CD4-positive, alpha-beta T cell (primary cell): ENCODE results near the gene IFT25. TPM values are rescaled to one million over a fixed set of nuclear protein-coding genes. Genes with fewer than 3 reads are reported as not detected.
"Not testable (repeated sequence)": the region's sequence is repeated elsewhere in the genome, so short reads cannot be mapped to it uniquely, and the experiment has no call there.

Source experiments
- ATAC-seq: fragments of 200-7000 bp; cut with Tn5 transposase; one replicate; pipeline ENCODE4 v1.10.0; 2022; ENCODE audit warnings: mild to moderate bottlenecking; ENCODE audit not compliant: poor library complexity
- CTCF ChIA-PET: fragments of 350-600 bp; sonication (Branson Sonifier 250); formaldehyde crosslinking; loops from one replicate; lab custom pipeline; 2021; ENCODE audit warnings: antibody characterized with exemption, inconsistent platforms; lab: Charles Lee
- POLR2A ChIA-PET: fragments of 350-600 bp; sonication (Branson Sonifier 250); formaldehyde crosslinking; loops from one replicate; lab custom pipeline; 2021; ENCODE audit warnings: antibody characterized with exemption, inconsistent platforms; lab: Charles Lee
- DNase-seq, 14 experiments: peaks; one replicate each; pipeline ENCODE4 v3.0.0-alpha.2; 2013 to 2020; ENCODE audit warnings: mixed read lengths in 2 of 14
- H3K27ac ChIP-seq, 2 donors: one replicate each; pipeline versions ENCODE4 v1.5.1 to v1.7.0; 2013; ENCODE audit warnings: low read length in 2 of 2, low read depth in 1 of 2, mild to moderate bottlenecking in 1 of 2
- H3K27me3 ChIP-seq, 2 experiments: 1 replicate in 1 of 2; 2 replicates in 1 of 2; pipeline versions ENCODE4 v1.6.1 to v1.7.0; 2013; ENCODE audit warnings: low read length in 2 of 2, control low read depth in 1 of 2, mild to moderate bottlenecking in 1 of 2, moderate library complexity in 1 of 2; ENCODE audit not compliant: insufficient read depth in 2 of 2, control insufficient read depth in 1 of 2
- H3K36me3 ChIP-seq: one replicate; pipeline ENCODE4 v1.6.1; 2013; ENCODE audit warnings: low read length, control low read depth; ENCODE audit not compliant: insufficient read depth
- H3K4me1 ChIP-seq: one replicate; pipeline ENCODE4 v1.6.1; 2013; ENCODE audit warnings: low read length, control low read depth; ENCODE audit not compliant: insufficient read depth
- H3K4me3 ChIP-seq: one replicate; pipeline ENCODE4 v1.5.1; 2013; ENCODE audit warnings: mild to moderate bottlenecking, low read length, moderate library complexity
- H3K9me3 ChIP-seq, 2 experiments: 1 replicate in 1 of 2; 2 replicates in 1 of 2; pipeline versions ENCODE4 v1.6.1 to v1.7.0; 2013; ENCODE audit warnings: low read length in 2 of 2, mild to moderate bottlenecking in 2 of 2, control low read depth in 1 of 2, moderate library complexity in 1 of 2; ENCODE audit not compliant: control insufficient read depth in 1 of 2, insufficient read depth in 1 of 2
- H3K27ac Mint-ChIP-seq: one replicate; pipeline ENCODE4 v1.8.0; 2020; ENCODE audit warnings: mixed read lengths
- H3K27me3 Mint-ChIP-seq: one replicate; pipeline ENCODE4 v1.8.0; 2021; ENCODE audit warnings: mixed read lengths
- H3K36me3 Mint-ChIP-seq: one replicate; pipeline ENCODE4 v1.8.0; 2021; ENCODE audit warnings: low read depth, mixed read lengths
- H3K4me1 Mint-ChIP-seq: one replicate; pipeline ENCODE4 v1.8.0; 2021; ENCODE audit warnings: low read depth, mixed read lengths
- H3K4me3 Mint-ChIP-seq: one replicate; pipeline ENCODE4 v1.8.0; 2020; ENCODE audit warnings: mild to moderate bottlenecking, mixed read lengths
- H3K9me3 Mint-ChIP-seq: one replicate; pipeline ENCODE4 v1.8.0; 2020; ENCODE audit warnings: mixed read lengths
- CTCF ChIP-seq: fragments of 200-600 bp; IDR thresholded peaks from one replicate; pipeline ENCODE4 v1.8.0; 2022; ENCODE audit warnings: antibody characterized with exemption, mild to moderate bottlenecking
- intact Hi-C, 2 experiments: fragments of 100-400 bp; cut with DNase I in 1 of 2; cut with micrococcal nuclease in 1 of 2; formaldehyde crosslinking; loops; one replicate each; pipeline versions ENCODE4 v1.15.1 to v1.9.0; 2023 to 2025; cut with DNase I, micrococcal nuclease
- total RNA-seq, 174 experiments: library from RNA in 2 of 174; stranded (reverse) in 2 of 174; gene quantifications; one replicate each; pipeline ENCODE4 v1.2.3 and lab custom pipeline; 2021 to 2026

Gene IFT25
- total RNA-seq, 2 experiments from 2014 or later: 12.7 to 13.9 TPM

- Mint-ChIP-seq H3K27ac (peak within 1 kb of the TSS; percentile 93), H3K9me3 (no peaks in the 10 kb centered on the region), H3K27me3 (no peaks in the 10 kb centered on the region), H3K36me3 (peaks cover 41% of the 10 kb centered on the region), H3K4me3 (peak within 1 kb of the TSS; percentile 94), H3K4me1 (peaks cover 44% of the 10 kb centered on the region)
- no peak for TF ChIP-seq CTCF
- intact Hi-C loops: loop anchor here (1.0 to 5.0 kb wide), 8 partner anchors 51 to 1328 kb away; partner anchors contain the start of genes LRRC42 (in 2 of the 2), NDC1 (in 1 of the 2), PARS2 (in 1 of the 2) and SSBP3 (in 1 of the 2)
- Histone ChIP-seq H3K4me3 (peak within 1 kb of the TSS; percentile 98), H3K9me3 (no peaks in the 10 kb centered on the region), H3K27me3 (no peaks in the 10 kb centered on the region), H3K4me1 (peaks cover 18% of the 10 kb centered on the region), H3K36me3 (no peaks in the 10 kb centered on the region), H3K27ac (peak within 1 kb of the TSS; percentile 29 to 45)
- ChIA-PET POLR2A (interaction anchor here (0.8 to 2.8 kb wide), 5 partner anchors 29 to 518 kb away, joined by 3 to 31 read pairs (median 5); partner anchors contain the start of genes IFT25, LRRC42, NDC1 and TCEANC2), CTCF (interaction anchor here (0.5 to 1.8 kb wide), 3 partner anchors 11 to 143 kb away, joined by 3 to 8 read pairs (median 5); no protein-coding TSS in a partner anchor)
- DNase-seq: peak; percentile 69 to 92 (median 84)
- ATAC-seq: peak; percentile 99
These were observed 55.9 kb downstream of the IFT25 start, which contains the start of gene YIPF1 for GRCh38 chr1:53889304-53890298. TSS of gene YIPF1 (minus strand) at chr1:53889797. CDS start at chr1:53888937, 860 bp downstream.

- intact Hi-C loops: loop anchor here (1.0 to 5.0 kb wide), 6 partner anchors 58 to 1329 kb away; partner anchors contain the start of genes LRRC42 (in 2 of the 2), SSBP3 (in 1 of the 2), TCEANC2 (in 1 of the 2) and TMEM59 (in 1 of the 2)
- Histone ChIP-seq H3K9me3 (no peaks in the 10 kb centered on the region), H3K27me3 (no peaks in the 10 kb centered on the region), H3K4me1 (peaks cover 18% of the 10 kb centered on the region), H3K36me3 (no peaks in the 10 kb centered on the region), H3K27ac (peak overlapping the region in 1 of 2 donors; percentile 3), H3K4me3 (peak overlapping the region; percentile 98)
- H3K27me3 Mint-ChIP-seq: no peaks in the 10 kb centered on the region
- CTCF ChIA-PET: no interaction called here
- peak overlapping the region; percentile 94 for H3K4me3 Mint-ChIP-seq
- H3K9me3 Mint-ChIP-seq: no peaks in the 10 kb centered on the region
- H3K4me1 Mint-ChIP-seq: peaks cover 49% of the 10 kb centered on the region
- no peak for TF ChIP-seq CTCF
- POLR2A ChIA-PET: no interaction called here
- peak overlapping the region; percentile 93 for H3K27ac Mint-ChIP-seq
- DNase-seq: no peak
- ATAC-seq: no peak
- peaks cover 50% of the 10 kb centered on the region for H3K36me3 Mint-ChIP-seq
These were observed 56.8 kb downstream of the IFT25 start for GRCh38 chr1:53888681-53889080.

- H3K27me3 Mint-ChIP-seq, H3K9me3 ChIP-seq, CTCF ChIA-PET, intact Hi-C loops, H3K9me3 Mint-ChIP-seq, H3K4me3 Mint-ChIP-seq, H3K27me3 ChIP-seq, H3K4me3 ChIP-seq, H3K27ac ChIP-seq, H3K27ac Mint-ChIP-seq, DNase-seq, H3K4me1 ChIP-seq, ATAC-seq, POLR2A ChIA-PET: not testable (repeated sequence)
- Mint-ChIP-seq H3K4me1 (peaks cover 38% of the 10 kb centered on the region), H3K36me3 (peaks cover 81% of the 10 kb centered on the region)
- H3K36me3 ChIP-seq: peaks cover 22% of the 10 kb centered on the region
These were observed 61.9 kb downstream of the IFT25 start for GRCh38 chr1:53883600-53883999.

- H3K27ac ChIP-seq, ATAC-seq, H3K27me3 ChIP-seq, DNase-seq, H3K4me3 ChIP-seq, CTCF ChIA-PET, H3K4me3 Mint-ChIP-seq, H3K9me3 Mint-ChIP-seq, H3K27me3 Mint-ChIP-seq, H3K4me1 ChIP-seq, intact Hi-C loops, POLR2A ChIA-PET, H3K27ac Mint-ChIP-seq, H3K9me3 ChIP-seq: not testable (repeated sequence)
- H3K36me3 ChIP-seq: peaks cover 39% of the 10 kb centered on the region
- H3K4me1 Mint-ChIP-seq: peaks cover 23% of the 10 kb centered on the region
- peaks cover 86% of the 10 kb centered on the region for H3K36me3 Mint-ChIP-seq
These were observed 63.6 kb downstream of the IFT25 start for GRCh38 chr1:53881853-53882252.
